ENCODE results near the gene TRERF1. TPM values are rescaled to one million over a fixed set of nuclear protein-coding genes. Genes with fewer than 3 reads are reported as not detected.

The TRERF1 gene
- total and polyA plus RNA-seq, 2 of the 4 experiments (the other 2 are of a cell fraction), result 6.3 to 9.9 TPM

DNA sequence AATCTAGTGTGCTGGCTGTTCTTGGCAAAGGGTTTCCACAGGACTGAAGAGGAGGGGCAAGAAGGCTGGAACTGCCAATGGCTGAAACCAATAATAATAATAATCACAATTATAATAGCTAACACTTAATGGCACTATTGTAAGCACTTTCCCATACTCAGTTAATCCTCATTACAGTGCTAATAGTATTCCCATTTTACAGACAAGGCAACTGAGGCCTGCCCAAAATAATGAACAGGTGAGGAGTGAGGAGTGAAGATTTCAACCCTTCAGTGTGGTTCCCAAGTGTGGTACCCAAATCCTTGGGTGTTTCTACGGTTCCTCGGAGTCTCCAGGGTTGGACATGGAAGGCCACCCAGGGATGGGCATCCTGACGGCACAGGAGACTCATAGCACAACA lies 69.9 kb downstream of the TRERF1 start:
- H3K9me1 ChIP-seq (ENCODE audit: insufficient read depth, low read length), result peaks cover 32% of the 10 kb centered on the region
- H3K27ac ChIP-seq (ENCODE audit: insufficient read depth, low read length), result no peak overlapping the region
- no peak overlapping the region for H4K5ac ChIP-seq (ENCODE audit: low read depth, low read length)
- no peak overlapping the region for H2AFZ ChIP-seq (replicated peaks; ENCODE audit: low read length, poor library complexity)
- H3K36me3 ChIP-seq (ENCODE audit: control insufficient read depth, insufficient read depth, low read length), result no peaks in the 10 kb centered on the region
- H3K4me3 ChIP-seq (ENCODE audit: insufficient read depth, low read depth, low read length), result no peak overlapping the region
- H2BK20ac ChIP-seq (ENCODE audit: low read depth, low read length), result no peak overlapping the region
- H2BK120ac ChIP-seq (ENCODE audit: low read depth, low read length), result no peak overlapping the region
- no peak overlapping the region for H4K91ac ChIP-seq (ENCODE audit: insufficient read depth, low read depth, low read length)
- WGBS, 2 experiments (ENCODE audit: extremely low coverage in 2 of 2, insufficient read length in 1 of 2), result no CpG with 5 or more reads among the region's 3 CpGs
- no peaks in the 10 kb centered on the region for H3K27me3 ChIP-seq (ENCODE audit: control insufficient read depth, insufficient read depth, low read length)
- dilution Hi-C loops (cut with HindIII; ENCODE audit: low sequenced_read_pairs, unreplicated experiment) (no loop called here), intact Hi-C loops (cut with micrococcal nuclease) (no loop called here), in situ Hi-C loops (cut with MboI; ENCODE audit: low sequenced_read_pairs) (no loop called here)
- POLR2A ChIA-PET (ENCODE audit: unreplicated experiment), result no interaction called here
- H2BK5ac ChIP-seq (ENCODE audit: low read depth, low read length, poor library complexity, severe bottlenecking), result no peak overlapping the region
- no peak overlapping the region for H3K14ac ChIP-seq (replicated peaks; ENCODE audit: low read depth, low read length)
- no peak for ATAC-seq (ENCODE audit: low read depth)
- H4K8ac ChIP-seq (ENCODE audit: low read depth in 2 of 2, low read length in 2 of 2), result no peak overlapping the region
- no peak overlapping the region for H3K23ac ChIP-seq (ENCODE audit: low read depth, low read length)
- no peak overlapping the region for H3K18ac ChIP-seq (ENCODE audit: low read depth, low read length)
- no peak overlapping the region for H2BK15ac ChIP-seq (ENCODE audit: low read depth, low read length)
- H3K79me1 ChIP-seq (ENCODE audit: low read depth in 1 of 2, low read length in 2 of 2), result peaks cover 36 to 83% of the 10 kb centered on the region in 2 experiments
- no TSS peak for BruUV-seq (replicated peaks)
- H2AK9ac ChIP-seq (replicated peaks; ENCODE audit: low read depth, low read length, poor library complexity), result no peak overlapping the region
- CTCF ChIA-PET, result interaction anchor here (0.8 kb wide), 1 partner anchor 95 kb away, joined by 3 read pairs; no protein-coding TSS in a partner anchor
- no peak overlapping the region for H3K9ac ChIP-seq (ENCODE audit: low read depth, low read length)
- no peak overlapping the region for H3K4me2 ChIP-seq (ENCODE audit: low read depth, low read length)
- TF ChIP-seq CEBPB (IDR thresholded peaks at IDR 0.05; ENCODE audit: low read depth, low read length) (no peak), SMC3 (IDR thresholded peaks at IDR 0.05; ENCODE audit: low read depth, low read length) (no peak)
- H2AK5ac ChIP-seq (ENCODE audit: low read depth, low read length), result no peak overlapping the region
- peaks cover 40% of the 10 kb centered on the region; the same call in 1 of the 2 replicates for H4K20me1 ChIP-seq (ENCODE audit: insufficient read depth, low read length)
- H3K4me1 ChIP-seq (ENCODE audit: control insufficient read depth, insufficient read depth, low read length), result no peaks in the 10 kb centered on the region
- DNase-seq, result no peak
- H3K4ac ChIP-seq (ENCODE audit: low read depth, low read length), result no peak overlapping the region
- no peaks in the 10 kb centered on the region for H3K9me3 ChIP-seq (ENCODE audit: control insufficient read depth, insufficient read depth, low read length)
- no peak overlapping the region for H3K56ac ChIP-seq (ENCODE audit: extremely low read depth, insufficient read depth, low read length)

Data from IMR-90 (cell line).